Heart left ventricle (tissue), 13 donors: ENCODE measurements around the gene CALM1.

Experiments
- POLR2A ChIP-seq, 2 donors: fragments of 450-650 bp; IDR thresholded peaks; one replicate each; pipeline ENCODE4 v1.6.1; 2017; ENCODE audit warnings: antibody characterized with exemption in 2 of 2, mild to moderate bottlenecking in 2 of 2, moderate library complexity in 2 of 2
- TF ChIP-seq, protein P1 (sequence below), 12 donors: fragments of 200-600 bp; sonication (generic) in 4 of 12; IDR thresholded peaks; one replicate each; pipeline versions ENCODE4 v1.5.0 to v1.8.0; 2018 to 2022; ENCODE audit warnings: antibody characterized with exemption in 12 of 12, mild to moderate bottlenecking in 5 of 12
- donor health status: ischemic (EF 13 %, LVEDD 7.1; RV severe dilation, severe dysfunction).
- donor health status: DM: no; HTN: yes; CAD: no.
- donor health status: DM: no; HTN: no; CAD: no.
- donor health status: ischemic (EF 25% LVEDD 6.9; RV normal size, moderate dysfunction).
- donor health status: ischemic (EF 25% LVEDD 5.7; RV mildly dilated, moderate dysfunction).
- donor health status: ischemic (EF 35%, LVEDD 5.7; RV mildly dilated, moderate dysfunction).
- donor health status: nonischemic (EF 11% LVEDD 7.7; RV severe dilation, severe dysfunction).
- donor health status: DM: yes; HTN: yes; CAD: no.
- donor health status: PGD.
- donor health status: ischemic (EF 29% LVEDD 5.4; RV normal size, mild dysfunction).
- donor health status: nonischemic (EF 23%, LVEDD 6.1; RV moderate dilation, normal function).

DNA sequence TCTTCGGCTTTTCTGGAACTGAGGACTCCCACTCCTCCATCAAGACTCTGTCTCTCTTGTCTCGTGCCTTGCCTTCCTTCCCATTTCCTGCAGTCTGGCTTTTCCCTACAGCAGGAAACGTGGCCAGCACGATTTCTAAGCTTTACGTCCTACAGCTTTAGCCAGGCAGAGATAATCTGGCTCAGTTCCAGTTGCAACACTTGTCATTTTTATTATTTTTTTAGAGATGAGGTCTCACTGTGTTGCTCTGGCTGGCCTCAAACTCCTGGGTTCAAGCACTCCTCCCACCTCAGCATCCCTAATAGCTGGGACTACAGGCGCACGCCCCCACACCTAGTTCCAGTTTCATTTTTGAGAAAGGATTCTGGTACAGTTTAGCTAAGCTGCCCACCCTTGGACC, 19.9 kb downstream of the CALM1 start:
- TF ChIP-seq, protein P1, sequence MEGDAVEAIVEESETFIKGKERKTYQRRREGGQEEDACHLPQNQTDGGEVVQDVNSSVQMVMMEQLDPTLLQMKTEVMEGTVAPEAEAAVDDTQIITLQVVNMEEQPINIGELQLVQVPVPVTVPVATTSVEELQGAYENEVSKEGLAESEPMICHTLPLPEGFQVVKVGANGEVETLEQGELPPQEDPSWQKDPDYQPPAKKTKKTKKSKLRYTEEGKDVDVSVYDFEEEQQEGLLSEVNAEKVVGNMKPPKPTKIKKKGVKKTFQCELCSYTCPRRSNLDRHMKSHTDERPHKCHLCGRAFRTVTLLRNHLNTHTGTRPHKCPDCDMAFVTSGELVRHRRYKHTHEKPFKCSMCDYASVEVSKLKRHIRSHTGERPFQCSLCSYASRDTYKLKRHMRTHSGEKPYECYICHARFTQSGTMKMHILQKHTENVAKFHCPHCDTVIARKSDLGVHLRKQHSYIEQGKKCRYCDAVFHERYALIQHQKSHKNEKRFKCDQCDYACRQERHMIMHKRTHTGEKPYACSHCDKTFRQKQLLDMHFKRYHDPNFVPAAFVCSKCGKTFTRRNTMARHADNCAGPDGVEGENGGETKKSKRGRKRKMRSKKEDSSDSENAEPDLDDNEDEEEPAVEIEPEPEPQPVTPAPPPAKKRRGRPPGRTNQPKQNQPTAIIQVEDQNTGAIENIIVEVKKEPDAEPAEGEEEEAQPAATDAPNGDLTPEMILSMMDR (IDR thresholded peaks at IDR 0.05): no peak
- TF ChIP-seq POLR2A (IDR thresholded peaks at IDR 0.05): no peak
